MM.1S (cell line): Measurements from ENCODE around the gene DCD.

Source experiments
- DNase-seq: peaks from one replicate; pipeline ENCODE4 v3.0.0-alpha.2; 2015
- H2AFZ ChIP-seq: fragments of 300-600 bp; sonication (generic); 2 replicates; pipeline ENCODE4 v1.6.0; 2016; ENCODE audit warnings: antibody characterized with exemption, low read length
- H3F3A ChIP-seq: fragments of 300-600 bp; sonication (generic); 2 replicates; pipeline ENCODE4 v1.6.1; 2016; ENCODE audit warnings: mild to moderate bottlenecking, antibody characterized with exemption, low read length, moderate library complexity, mixed read lengths; ENCODE audit not compliant: insufficient read depth
- H3K27ac ChIP-seq: fragments of 300-600 bp; sonication (generic); 2 replicates; pipeline ENCODE4 v1.5.1; 2016; ENCODE audit warnings: mild to moderate bottlenecking, low read length
- H3K27me3 ChIP-seq: fragments of 300-600 bp; sonication (generic); replicated peaks from 2 replicates; pipeline ENCODE4 v1.6.0; 2016; ENCODE audit warnings: low read length; ENCODE audit not compliant: insufficient read depth
- H3K36me3 ChIP-seq: fragments of 300-600 bp; sonication (generic); replicated peaks from 2 replicates; pipeline ENCODE4 v1.6.1; 2016; ENCODE audit warnings: mild to moderate bottlenecking, low read length, mixed read lengths; ENCODE audit not compliant: insufficient read depth
- H3K4me1 ChIP-seq: fragments of 300-600 bp; sonication (generic); 2 replicates; pipeline ENCODE4 v1.6.1; 2016; ENCODE audit warnings: low read length, mixed read lengths
- H3K4me2 ChIP-seq: fragments of 300-600 bp; sonication (generic); 2 replicates; pipeline ENCODE4 v1.6.0; 2016; ENCODE audit warnings: low read depth, low read length
- H3K4me3 ChIP-seq: fragments of 300-600 bp; sonication (generic); 2 replicates; pipeline ENCODE4 v1.5.1; 2016; ENCODE audit warnings: low read length, mixed read lengths
- H3K79me2 ChIP-seq: fragments of 300-600 bp; sonication (generic); 2 replicates; pipeline ENCODE4 v1.6.1; 2016; ENCODE audit warnings: mixed run types, low read length, mixed read lengths
- H3K9ac ChIP-seq: fragments of 300-600 bp; sonication (generic); 2 replicates; pipeline ENCODE4 v1.6.1; 2016; ENCODE audit warnings: low read length, mixed read lengths
- H3K9me2 ChIP-seq: fragments of 300-600 bp; sonication (generic); replicated peaks from 2 replicates; pipeline ENCODE4 v1.6.1; 2016; ENCODE audit warnings: mild to moderate bottlenecking, low read length, mixed read lengths; ENCODE audit not compliant: insufficient read depth
- H3K9me3 ChIP-seq: fragments of 300-600 bp; sonication (generic); replicated peaks from 2 replicates; pipeline ENCODE4 v1.6.1; 2016; ENCODE audit warnings: mild to moderate bottlenecking, low read length, mixed read lengths; ENCODE audit not compliant: insufficient read depth
- H4K20me1 ChIP-seq: fragments of 300-600 bp; sonication (generic); 2 replicates; pipeline ENCODE4 v1.6.1; 2016; ENCODE audit warnings: mild to moderate bottlenecking, low read length, moderate library complexity, mixed read lengths; ENCODE audit not compliant: insufficient read depth
- CTCF ChIP-seq: fragments of 300-600 bp; sonication (generic); IDR thresholded peaks from 2 replicates; pipeline ENCODE4 v1.5.1; 2016; ENCODE audit warnings: antibody characterized with exemption, low read length, mixed read lengths
- EZH2 ChIP-seq: fragments of 300-600 bp; sonication (generic); optimal IDR thresholded peaks from 2 replicates; pipeline ENCODE3; 2017; ENCODE audit warnings: low read depth, mild to moderate bottlenecking, antibody characterized with exemption, low read length, mixed read lengths
- EZH2phosphoT487 ChIP-seq: fragments of 300-600 bp; sonication (generic); IDR thresholded peaks from 2 replicates; pipeline ENCODE4 v1.6.1; 2018; ENCODE audit warnings: antibody characterized with exemption, low read length

DCD gene

GRCh38 chr12:54683398-54683797 lies 35.2 kb upstream of the DCD start:
- H3K9me2 ChIP-seq = no peaks in the 10 kb centered on the region
- no peak overlapping the region for H3K9ac ChIP-seq

GRCh38 chr12:54682674-54683073 lies 34.5 kb upstream of the DCD start:
- H2AFZ ChIP-seq = no peak overlapping the region
- H4K20me1 ChIP-seq = no peaks in the 10 kb centered on the region
- no peaks in the 10 kb centered on the region for H3F3A ChIP-seq
- no peaks in the 10 kb centered on the region for H3K9me2 ChIP-seq
- H3K27me3 ChIP-seq = no peaks in the 10 kb centered on the region
- peaks cover 2% of the 10 kb centered on the region; the same call in 1 of the 2 replicates for H3K4me1 ChIP-seq
- H3K27ac ChIP-seq = no peak overlapping the region
- H3K4me2 ChIP-seq = no peak overlapping the region
- no peak overlapping the region for H3K9ac ChIP-seq
- no peak for TF ChIP-seq EZH2
- TF ChIP-seq CTCF = no peak
- no peak for TF ChIP-seq EZH2phosphoT487
- no peaks in the 10 kb centered on the region for H3K9me3 ChIP-seq
- no peak overlapping the region for H3K4me3 ChIP-seq
- H3K79me2 ChIP-seq = no peaks in the 10 kb centered on the region
- H3K36me3 ChIP-seq = no peaks in the 10 kb centered on the region
- no peak for DNase-seq

More at GRCh38 chr12:54683398-54683797, 35.2 kb upstream of the DCD start:
- Histone ChIP-seq H3K9me3 (no peaks in the 10 kb centered on the region), H3F3A (no peaks in the 10 kb centered on the region), H3K27me3 (no peaks in the 10 kb centered on the region), H3K4me1 (no peaks in the 10 kb centered on the region), H3K4me2 (no peak overlapping the region), H3K27ac (no peak overlapping the region), H4K20me1 (no peaks in the 10 kb centered on the region), H3K36me3 (no peaks in the 10 kb centered on the region), H3K79me2 (no peaks in the 10 kb centered on the region), H2AFZ (no peak overlapping the region), H3K4me3 (no peak overlapping the region)
- no peak for TF ChIP-seq EZH2
- TF ChIP-seq EZH2phosphoT487 = no peak
- TF ChIP-seq CTCF = no peak
- no peak for DNase-seq

- Histone ChIP-seq H3F3A (no peaks in the 10 kb centered on the region), H2AFZ (no peak overlapping the region), H3K27me3 (no peaks in the 10 kb centered on the region), H3K4me3 (no peak overlapping the region), H3K79me2 (no peaks in the 10 kb centered on the region), H3K27ac (no peak overlapping the region), H3K9me3 (no peaks in the 10 kb centered on the region), H3K4me2 (no peak overlapping the region), H4K20me1 (no peaks in the 10 kb centered on the region), H3K4me1 (peaks cover 12% of the 10 kb centered on the region), H3K9ac (no peak overlapping the region), H3K9me2 (no peaks in the 10 kb centered on the region), H3K36me3 (no peaks in the 10 kb centered on the region)
- TF ChIP-seq EZH2phosphoT487 (no peak), EZH2 (no peak), CTCF (peak; percentile 66)
- DNase-seq = peak; percentile 24
These were observed 32.2 kb upstream of the DCD start for GRCh38 chr12:54680374-54680773.
